GM12891 (cell line): ENCODE results near the gene SPATA20.

Source experiments
- POLR2A ChIP-seq: IDR thresholded peaks from 2 replicates; pipeline ENCODE4 v1.6.1; 2011; ENCODE audit warnings: low read depth, low read length, control low read depth
- POLR2AphosphoS5 ChIP-seq: IDR thresholded peaks from 2 replicates; pipeline ENCODE4 v1.6.1; 2011; ENCODE audit warnings: low read depth, low read length, control low read depth

- TF ChIP-seq POLR2AphosphoS5 (peak; percentile 61; the same call in 1 of the 2 replicates), POLR2A (0 out of 2 replicates have a peak, but pooled peaks have one; percentile 22)
These were observed 39.0 kb upstream of the SPATA20 start, which contains the start of gene MYCBPAP for GRCh38 chr17:50507871-50508572.
